Measurements from ENCODE around the gene OR51B2.
"Not testable (repeated sequence)": the region's sequence is repeated elsewhere in the genome, so short reads cannot be mapped to it uniquely, and the experiment has no call there.

Gene OR51B2, protein sequence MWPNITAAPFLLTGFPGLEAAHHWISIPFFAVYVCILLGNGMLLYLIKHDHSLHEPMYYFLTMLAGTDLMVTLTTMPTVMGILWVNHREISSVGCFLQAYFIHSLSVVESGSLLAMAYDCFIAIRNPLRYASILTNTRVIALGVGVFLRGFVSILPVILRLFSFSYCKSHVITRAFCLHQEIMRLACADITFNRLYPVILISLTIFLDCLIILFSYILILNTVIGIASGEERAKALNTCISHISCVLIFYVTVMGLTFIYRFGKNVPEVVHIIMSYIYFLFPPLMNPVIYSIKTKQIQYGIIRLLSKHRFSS

DNA sequence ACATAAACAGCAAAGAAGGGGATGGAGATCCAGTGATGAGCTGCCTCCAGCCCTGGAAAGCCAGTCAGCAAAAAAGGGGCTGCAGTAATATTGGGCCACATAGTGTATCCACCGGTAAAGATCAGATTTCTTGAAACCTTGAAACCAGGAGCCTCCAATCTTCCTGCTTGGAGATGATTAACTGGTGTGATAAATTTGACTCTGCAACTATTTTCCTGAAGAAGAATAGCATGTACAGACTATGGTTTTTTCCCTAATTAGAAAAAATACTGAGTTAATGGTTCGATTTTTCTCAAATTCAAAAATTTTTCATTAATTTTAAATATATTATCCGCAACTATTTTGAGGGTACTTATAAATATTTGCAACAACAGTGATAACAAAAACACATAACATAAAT lies at the start of gene OR51B2:
Gene OR51B2, minus strand, starts transcription at position 101 of the 400 bp plus-strand sequence. Its CDS starts 0 bp downstream, at position 101.
- no peak for DNase-seq (ENCODE audit: low read depth in 2 of 2)

DNA sequence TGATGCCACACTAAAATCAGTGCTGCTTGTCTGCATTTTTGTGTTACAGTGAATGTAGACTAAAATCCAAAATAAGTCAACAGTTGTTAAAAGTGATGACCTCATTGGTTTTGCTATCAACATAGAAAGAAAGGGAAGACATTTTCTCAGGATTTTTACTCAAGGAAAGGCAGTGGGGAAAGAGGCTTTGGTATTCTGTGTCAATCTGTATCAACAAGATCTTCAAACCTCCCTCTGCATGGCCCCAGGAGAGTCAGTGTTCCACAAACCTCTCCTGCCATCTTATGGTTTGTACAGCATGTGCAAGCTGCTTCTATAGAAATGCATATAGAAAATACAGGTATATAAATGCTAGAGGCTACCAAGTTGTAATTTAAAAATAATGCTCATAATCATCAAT lies 45.7 kb upstream of the OR51B2 start:
- no peak for DNase-seq (ENCODE audit: low read depth in 2 of 2)

- DNase-seq (ENCODE audit: low read depth in 2 of 2) = no peak
Measured at GRCh38 chr11:5368502-5369043, 44.5 kb upstream of the OR51B2 start.

- no peak for DNase-seq (ENCODE audit: low read depth in 2 of 2)
Measured at GRCh38 chr11:5367448-5368074, 43.5 kb upstream of the OR51B2 start.

GRCh38 chr11:5366856-5367255 lies 42.8 kb upstream of the OR51B2 start:
- no peak for DNase-seq (ENCODE audit: low read depth in 2 of 2)

DNA sequence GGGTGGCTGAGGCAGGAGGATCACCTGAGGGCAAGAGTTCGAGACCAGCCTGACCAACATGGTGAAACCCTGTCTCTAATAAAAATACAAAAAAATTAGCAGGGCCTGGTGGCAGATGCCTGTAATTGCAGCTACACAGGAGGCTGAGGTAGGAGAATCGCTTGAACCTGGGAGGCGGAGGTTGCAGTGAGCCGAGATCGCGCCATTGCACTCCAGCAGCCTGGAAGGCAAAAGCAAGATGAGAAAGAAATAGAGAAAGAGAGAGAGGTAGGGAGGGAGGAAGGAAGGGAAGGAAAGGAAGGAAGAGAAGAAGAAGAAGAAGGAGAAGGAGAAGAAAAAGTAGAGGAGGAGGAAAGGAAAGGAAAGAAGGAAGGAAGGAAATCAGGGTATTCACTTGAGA lies 42.3 kb upstream of the OR51B2 start:
- DNase-seq (ENCODE audit: low read depth in 2 of 2) = not testable (repeated sequence)

DNA sequence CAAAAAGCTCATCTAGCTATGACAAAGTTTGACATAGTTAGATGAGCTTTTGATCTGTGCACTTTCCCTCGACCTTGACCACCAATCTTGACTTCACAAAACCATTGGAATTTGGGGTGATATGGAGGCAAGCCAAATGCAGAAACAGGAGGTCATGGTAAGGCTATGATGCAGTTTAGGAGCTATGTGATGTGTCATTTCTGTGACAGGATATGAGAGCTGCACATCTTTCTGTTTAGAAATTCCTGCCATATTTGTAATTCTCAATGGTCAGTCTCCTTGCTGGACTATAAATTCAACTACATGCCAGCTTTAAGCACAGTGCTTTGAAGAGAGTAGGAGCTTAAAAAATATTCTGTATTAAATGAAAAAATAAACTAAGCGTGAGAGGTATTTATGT lies 40.1 kb upstream of the OR51B2 start:
- no peak for DNase-seq (ENCODE audit: low read depth in 2 of 2)

DNA sequence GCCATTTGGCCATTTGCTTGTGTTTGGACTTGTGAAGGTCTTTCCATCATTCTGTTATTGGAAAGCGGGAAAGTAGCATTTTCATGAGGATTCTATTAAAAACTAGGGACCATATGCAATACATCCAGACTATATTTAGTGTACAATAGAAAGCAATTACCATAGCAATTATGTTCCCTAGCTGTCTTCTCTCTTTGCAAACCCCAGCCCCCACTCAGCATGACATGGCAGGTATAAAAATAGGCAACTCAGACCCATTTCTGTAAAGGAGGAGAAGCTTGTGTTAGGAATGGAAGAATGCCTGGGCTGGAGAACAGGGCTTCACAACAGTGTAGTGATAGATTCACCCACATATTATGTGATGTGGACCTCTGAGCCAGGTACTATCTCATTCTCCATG lies 39.6 kb upstream of the OR51B2 start:
- no peak for DNase-seq (ENCODE audit: low read depth in 2 of 2)

DNA sequence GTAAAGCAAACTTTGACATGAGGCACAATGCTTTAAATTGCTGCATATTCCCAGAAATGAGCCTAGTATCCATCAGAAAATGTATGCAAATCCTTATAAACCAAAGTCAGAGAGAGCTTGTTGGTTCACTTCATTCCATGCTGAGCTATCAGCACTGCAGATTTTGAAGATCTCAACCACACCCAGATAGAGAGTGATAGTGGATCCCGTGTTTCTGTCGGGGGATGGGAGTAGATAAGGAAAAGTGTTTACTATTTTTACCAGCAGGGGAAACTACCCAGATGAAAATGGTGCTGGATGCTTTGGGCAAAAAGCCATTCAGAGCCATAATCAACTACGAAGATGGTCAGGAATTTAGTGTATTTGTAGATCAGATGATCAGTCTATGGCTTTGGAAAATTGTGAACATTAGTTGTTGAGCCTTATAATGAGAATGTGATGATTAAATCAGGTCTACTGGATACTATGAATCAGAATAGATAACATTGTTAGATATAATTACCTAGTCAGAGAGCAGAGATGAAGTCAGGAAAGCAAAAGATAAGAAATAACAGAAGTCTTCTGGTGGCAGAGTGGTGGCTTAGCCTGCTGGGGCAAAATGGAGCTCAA lies 38.0 kb upstream of the OR51B2 start:
- DNase-seq (ENCODE audit: low read depth in 2 of 2) = no peak

- DNase-seq (ENCODE audit: low read depth in 2 of 2) = not testable (repeated sequence)
Measured at GRCh38 chr11:5356031-5356430, 31.9 kb upstream of the OR51B2 start.

- DNase-seq (ENCODE audit: low read depth in 2 of 2) = no peak
Measured at GRCh38 chr11:5351208-5351607, 27.1 kb upstream of the OR51B2 start, which contains the start of gene OR51B6. OR51B6 (plus strand) TSS chr11:5351508; CDS start chr11:5351508, 0 bp downstream.

- no peak for DNase-seq (ENCODE audit: low read depth in 2 of 2)
Measured at GRCh38 chr11:5349550-5349949, 25.5 kb upstream of the OR51B2 start.

DNA sequence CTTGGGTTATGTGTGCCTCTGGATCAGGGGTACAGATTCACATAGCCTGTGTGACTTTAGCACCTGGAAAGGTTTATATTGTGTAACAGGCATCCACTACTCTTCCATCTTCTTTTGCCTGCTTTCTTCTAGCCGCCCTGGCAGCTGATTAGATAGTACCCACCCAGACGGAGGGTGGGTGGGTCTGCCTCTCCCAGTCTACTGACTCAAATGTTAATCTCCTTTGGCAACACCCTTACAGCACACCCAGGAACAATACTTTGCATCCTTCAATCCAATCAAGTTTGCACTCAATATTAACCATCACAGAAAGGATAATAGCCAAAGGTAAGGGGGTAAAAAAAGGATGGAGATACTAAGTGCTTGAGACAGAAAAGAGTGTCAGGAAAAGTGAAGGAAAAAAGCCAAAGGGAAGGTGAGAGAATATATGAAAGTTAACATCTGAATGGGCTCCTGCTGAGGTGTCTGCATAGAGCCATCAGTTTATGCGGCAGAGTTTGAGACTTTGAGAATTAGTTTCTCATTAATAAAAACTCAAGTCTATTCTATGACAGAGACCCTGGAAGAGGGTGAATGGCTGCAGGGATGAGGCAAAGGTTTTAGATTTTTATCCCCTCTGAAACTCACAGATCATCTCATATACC lies 24.6 kb upstream of the OR51B2 start:
- no peak for DNase-seq (ENCODE audit: low read depth in 2 of 2)

DNA sequence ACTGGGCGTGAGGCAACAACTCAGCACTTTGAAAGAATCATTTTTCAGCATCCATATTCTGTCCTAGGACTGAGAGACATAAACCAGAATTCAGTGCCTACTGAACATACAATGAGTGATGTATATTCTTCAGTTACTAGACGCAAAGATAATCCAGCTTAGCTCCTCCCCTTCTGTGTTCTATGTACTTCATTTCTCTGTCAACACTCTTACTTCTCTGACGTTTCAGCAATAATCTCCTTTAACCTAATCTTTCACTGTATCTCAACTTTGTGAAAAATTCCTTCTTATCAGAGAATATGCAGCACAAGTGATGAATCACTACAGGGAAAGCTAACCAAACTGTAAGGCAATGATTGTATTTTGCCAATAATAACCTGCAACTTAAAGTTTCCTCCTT lies 21.7 kb upstream of the OR51B2 start:
- no peak for DNase-seq (ENCODE audit: low read depth in 2 of 2)

- no peak for DNase-seq (ENCODE audit: low read depth in 2 of 2)
Measured at GRCh38 chr11:5343474-5344335, 19.6 kb upstream of the OR51B2 start, which contains the start of gene OR51B5. OR51B5 (minus strand) TSS chr11:5343524; CDS start chr11:5343524, 0 bp downstream.

GRCh38 chr11:5339771-5340322 lies 15.8 kb upstream of the OR51B2 start:
- no peak for DNase-seq (ENCODE audit: low read depth in 2 of 2)

- not testable (repeated sequence) for DNase-seq (ENCODE audit: low read depth in 2 of 2)
Measured at GRCh38 chr11:5337253-5337652, 13.2 kb upstream of the OR51B2 start.

- DNase-seq (ENCODE audit: low read depth in 2 of 2) = no peak
Measured at GRCh38 chr11:5336331-5336730, 12.2 kb upstream of the OR51B2 start.

DNA sequence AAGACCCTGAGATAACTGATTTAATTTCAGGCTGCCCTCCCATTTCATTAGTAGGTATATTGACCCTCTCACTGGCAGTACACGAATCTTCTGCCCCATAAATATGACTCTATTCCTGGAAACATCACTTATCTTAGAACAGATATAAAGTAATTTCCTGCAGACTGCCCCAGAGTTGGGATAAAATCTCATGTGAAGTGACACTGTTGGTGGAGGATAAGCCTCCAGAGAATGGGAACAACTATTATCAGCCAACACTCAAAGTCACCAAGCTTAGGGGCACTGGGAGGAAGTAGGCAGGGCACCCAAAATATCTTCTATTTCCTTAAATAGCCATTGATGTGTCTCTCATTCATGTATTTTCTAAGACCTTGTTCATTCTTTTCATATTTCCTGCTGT lies 11.1 kb upstream of the OR51B2 start:
- DNase-seq (ENCODE audit: low read depth in 2 of 2) = no peak

DNA sequence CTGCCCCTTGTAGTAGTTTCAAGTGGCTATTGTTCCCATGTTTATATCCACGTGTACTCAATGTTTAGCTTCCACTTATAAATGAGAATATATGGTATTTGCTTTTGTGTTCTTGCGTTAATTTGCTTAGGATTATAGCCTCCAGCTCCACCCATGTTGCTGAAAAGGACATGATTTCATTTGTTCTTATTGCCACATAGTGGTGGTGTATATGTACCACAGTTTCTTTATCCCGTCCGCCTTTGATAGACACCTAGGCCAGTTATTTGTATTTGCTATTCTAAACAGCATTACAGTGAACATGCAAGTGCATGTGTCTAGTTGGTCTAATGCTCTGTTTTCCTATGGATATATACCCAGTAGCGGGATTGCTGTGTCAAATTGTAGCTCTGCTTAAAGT lies 6.8 kb downstream of the OR51B2 start:
- no peak for DNase-seq (ENCODE audit: low read depth in 2 of 2)
